ENCODE data around the gene SSBP4. TPM values are rescaled to one million over a fixed set of nuclear protein-coding genes. Genes with fewer than 3 reads are reported as not detected.

Gene SSBP4
- total and polyA plus RNA-seq, 2 experiments from 2014 or later = 44.4 to 52.0 TPM

DNA sequence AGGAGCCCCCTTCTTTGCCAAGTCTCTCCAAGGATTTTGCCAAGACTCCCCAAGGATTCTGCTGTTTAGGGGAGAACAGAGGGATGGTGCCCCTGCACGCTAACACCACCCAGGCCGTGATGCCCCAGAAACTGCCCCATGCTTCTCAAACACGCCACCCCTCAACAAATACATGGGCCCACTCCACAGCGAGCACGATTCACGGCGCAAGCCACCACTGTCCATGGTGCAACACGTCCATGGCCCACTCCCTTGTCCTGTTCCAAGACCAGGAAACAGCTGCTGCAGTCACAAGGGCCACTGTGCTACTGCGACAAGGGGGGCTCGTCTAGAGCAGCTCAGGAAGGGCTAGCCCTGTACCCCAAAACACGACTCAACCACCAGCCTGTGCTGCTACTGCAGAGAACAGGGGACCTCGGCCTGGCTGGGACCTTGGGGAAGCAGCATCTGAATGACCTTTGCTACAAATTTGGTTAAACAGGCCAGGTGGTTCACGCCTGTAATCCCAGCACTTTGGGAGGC is 55.2 kb downstream of the SSBP4 start:
- Mint-ChIP-seq H3K4me3 (no peak overlapping the region), H3K36me3 (ENCODE audit: low read depth) (no peaks in the 10 kb centered on the region; the same call in 2 of the 3 replicates), H3K4me1 (peaks cover 33% of the 10 kb centered on the region), H3K27me3 (ENCODE audit: insufficient read depth, low read depth, poor library complexity) (peaks cover 33% of the 10 kb centered on the region), H3K9me3 (no peaks in the 10 kb centered on the region), H3K27ac (no peak overlapping the region)
- TF ChIP-seq, protein P1, sequence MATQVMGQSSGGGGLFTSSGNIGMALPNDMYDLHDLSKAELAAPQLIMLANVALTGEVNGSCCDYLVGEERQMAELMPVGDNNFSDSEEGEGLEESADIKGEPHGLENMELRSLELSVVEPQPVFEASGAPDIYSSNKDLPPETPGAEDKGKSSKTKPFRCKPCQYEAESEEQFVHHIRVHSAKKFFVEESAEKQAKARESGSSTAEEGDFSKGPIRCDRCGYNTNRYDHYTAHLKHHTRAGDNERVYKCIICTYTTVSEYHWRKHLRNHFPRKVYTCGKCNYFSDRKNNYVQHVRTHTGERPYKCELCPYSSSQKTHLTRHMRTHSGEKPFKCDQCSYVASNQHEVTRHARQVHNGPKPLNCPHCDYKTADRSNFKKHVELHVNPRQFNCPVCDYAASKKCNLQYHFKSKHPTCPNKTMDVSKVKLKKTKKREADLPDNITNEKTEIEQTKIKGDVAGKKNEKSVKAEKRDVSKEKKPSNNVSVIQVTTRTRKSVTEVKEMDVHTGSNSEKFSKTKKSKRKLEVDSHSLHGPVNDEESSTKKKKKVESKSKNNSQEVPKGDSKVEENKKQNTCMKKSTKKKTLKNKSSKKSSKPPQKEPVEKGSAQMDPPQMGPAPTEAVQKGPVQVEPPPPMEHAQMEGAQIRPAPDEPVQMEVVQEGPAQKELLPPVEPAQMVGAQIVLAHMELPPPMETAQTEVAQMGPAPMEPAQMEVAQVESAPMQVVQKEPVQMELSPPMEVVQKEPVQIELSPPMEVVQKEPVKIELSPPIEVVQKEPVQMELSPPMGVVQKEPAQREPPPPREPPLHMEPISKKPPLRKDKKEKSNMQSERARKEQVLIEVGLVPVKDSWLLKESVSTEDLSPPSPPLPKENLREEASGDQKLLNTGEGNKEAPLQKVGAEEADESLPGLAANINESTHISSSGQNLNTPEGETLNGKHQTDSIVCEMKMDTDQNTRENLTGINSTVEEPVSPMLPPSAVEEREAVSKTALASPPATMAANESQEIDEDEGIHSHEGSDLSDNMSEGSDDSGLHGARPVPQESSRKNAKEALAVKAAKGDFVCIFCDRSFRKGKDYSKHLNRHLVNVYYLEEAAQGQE (IDR thresholded peaks at IDR 0.05; ENCODE audit: unreplicated experiment) = no peak
- TF ChIP-seq, protein P2, sequence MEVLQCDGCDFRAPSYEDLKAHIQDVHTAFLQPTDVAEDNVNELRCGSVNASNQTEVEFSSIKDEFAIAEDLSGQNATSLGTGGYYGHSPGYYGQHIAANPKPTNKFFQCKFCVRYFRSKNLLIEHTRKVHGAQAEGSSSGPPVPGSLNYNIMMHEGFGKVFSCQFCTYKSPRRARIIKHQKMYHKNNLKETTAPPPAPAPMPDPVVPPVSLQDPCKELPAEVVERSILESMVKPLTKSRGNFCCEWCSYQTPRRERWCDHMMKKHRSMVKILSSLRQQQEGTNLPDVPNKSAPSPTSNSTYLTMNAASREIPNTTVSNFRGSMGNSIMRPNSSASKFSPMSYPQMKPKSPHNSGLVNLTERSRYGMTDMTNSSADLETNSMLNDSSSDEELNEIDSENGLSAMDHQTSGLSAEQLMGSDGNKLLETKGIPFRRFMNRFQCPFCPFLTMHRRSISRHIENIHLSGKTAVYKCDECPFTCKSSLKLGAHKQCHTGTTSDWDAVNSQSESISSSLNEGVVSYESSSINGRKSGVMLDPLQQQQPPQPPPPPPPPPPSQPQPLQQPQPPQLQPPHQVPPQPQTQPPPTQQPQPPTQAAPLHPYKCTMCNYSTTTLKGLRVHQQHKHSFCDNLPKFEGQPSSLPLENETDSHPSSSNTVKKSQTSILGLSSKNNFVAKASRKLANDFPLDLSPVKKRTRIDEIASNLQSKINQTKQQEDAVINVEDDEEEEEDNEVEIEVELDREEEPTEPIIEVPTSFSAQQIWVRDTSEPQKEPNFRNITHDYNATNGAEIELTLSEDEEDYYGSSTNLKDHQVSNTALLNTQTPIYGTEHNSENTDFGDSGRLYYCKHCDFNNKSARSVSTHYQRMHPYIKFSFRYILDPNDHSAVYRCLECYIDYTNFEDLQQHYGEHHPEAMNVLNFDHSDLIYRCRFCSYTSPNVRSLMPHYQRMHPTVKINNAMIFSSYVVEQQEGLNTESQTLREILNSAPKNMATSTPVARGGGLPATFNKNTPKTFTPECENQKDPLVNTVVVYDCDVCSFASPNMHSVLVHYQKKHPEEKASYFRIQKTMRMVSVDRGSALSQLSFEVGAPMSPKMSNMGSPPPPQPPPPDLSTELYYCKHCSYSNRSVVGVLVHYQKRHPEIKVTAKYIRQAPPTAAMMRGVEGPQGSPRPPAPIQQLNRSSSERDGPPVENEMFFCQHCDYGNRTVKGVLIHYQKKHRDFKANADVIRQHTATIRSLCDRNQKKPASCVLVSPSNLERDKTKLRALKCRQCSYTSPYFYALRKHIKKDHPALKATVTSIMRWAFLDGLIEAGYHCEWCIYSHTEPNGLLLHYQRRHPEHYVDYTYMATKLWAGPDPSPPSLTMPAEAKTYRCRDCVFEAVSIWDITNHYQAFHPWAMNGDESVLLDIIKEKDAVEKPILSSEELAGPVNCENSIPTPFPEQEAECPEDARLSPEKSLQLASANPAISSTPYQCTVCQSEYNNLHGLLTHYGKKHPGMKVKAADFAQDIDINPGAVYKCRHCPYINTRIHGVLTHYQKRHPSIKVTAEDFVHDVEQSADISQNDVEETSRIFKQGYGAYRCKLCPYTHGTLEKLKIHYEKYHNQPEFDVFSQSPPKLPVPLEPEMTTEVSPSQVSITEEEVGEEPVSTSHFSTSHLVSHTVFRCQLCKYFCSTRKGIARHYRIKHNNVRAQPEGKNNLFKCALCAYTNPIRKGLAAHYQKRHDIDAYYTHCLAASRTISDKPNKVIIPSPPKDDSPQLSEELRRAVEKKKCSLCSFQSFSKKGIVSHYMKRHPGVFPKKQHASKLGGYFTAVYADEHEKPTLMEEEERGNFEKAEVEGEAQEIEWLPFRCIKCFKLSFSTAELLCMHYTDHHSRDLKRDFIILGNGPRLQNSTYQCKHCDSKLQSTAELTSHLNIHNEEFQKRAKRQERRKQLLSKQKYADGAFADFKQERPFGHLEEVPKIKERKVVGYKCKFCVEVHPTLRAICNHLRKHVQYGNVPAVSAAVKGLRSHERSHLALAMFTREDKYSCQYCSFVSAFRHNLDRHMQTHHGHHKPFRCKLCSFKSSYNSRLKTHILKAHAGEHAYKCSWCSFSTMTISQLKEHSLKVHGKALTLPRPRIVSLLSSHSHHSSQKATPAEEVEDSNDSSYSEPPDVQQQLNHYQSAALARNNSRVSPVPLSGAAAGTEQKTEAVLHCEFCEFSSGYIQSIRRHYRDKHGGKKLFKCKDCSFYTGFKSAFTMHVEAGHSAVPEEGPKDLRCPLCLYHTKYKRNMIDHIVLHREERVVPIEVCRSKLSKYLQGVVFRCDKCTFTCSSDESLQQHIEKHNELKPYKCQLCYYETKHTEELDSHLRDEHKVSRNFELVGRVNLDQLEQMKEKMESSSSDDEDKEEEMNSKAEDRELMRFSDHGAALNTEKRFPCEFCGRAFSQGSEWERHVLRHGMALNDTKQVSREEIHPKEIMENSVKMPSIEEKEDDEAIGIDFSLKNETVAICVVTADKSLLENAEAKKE (CRISPR knock-in tag; IDR thresholded peaks at IDR 0.05) = no peak
- TF ChIP-seq, protein P3, sequence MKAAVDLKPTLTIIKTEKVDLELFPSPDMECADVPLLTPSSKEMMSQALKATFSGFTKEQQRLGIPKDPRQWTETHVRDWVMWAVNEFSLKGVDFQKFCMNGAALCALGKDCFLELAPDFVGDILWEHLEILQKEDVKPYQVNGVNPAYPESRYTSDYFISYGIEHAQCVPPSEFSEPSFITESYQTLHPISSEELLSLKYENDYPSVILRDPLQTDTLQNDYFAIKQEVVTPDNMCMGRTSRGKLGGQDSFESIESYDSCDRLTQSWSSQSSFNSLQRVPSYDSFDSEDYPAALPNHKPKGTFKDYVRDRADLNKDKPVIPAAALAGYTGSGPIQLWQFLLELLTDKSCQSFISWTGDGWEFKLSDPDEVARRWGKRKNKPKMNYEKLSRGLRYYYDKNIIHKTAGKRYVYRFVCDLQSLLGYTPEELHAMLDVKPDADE (IDR thresholded peaks at IDR 0.05) = no peak
- TF ChIP-seq POLR2AphosphoS5 (IDR thresholded peaks at IDR 0.05; ENCODE audit: low read depth) (no peak), ZNF331 (CRISPR knock-in tag; IDR thresholded peaks at IDR 0.05; ENCODE audit: low read depth) (no peak), STAT1 (IDR thresholded peaks at IDR 0.05; ENCODE audit: unreplicated experiment) (no peak), EZH2phosphoT487 (IDR thresholded peaks at IDR 0.05; ENCODE audit: unreplicated experiment) (no peak), JUNB (IDR thresholded peaks at IDR 0.05; ENCODE audit: unreplicated experiment) (no peak), ZNF114 (CRISPR knock-in tag; IDR thresholded peaks at IDR 0.05) (no peak), NANOG (IDR thresholded peaks at IDR 0.05; ENCODE audit: borderline replicate concordance) (no peak), EZH2 (IDR thresholded peaks at IDR 0.05; ENCODE audit: low read depth, unreplicated experiment) (no peak), CREB1 (CRISPR knock-in tag; IDR thresholded peaks at IDR 0.05; ENCODE audit: low read depth) (no peak)
- TF ChIP-seq, protein P4, sequence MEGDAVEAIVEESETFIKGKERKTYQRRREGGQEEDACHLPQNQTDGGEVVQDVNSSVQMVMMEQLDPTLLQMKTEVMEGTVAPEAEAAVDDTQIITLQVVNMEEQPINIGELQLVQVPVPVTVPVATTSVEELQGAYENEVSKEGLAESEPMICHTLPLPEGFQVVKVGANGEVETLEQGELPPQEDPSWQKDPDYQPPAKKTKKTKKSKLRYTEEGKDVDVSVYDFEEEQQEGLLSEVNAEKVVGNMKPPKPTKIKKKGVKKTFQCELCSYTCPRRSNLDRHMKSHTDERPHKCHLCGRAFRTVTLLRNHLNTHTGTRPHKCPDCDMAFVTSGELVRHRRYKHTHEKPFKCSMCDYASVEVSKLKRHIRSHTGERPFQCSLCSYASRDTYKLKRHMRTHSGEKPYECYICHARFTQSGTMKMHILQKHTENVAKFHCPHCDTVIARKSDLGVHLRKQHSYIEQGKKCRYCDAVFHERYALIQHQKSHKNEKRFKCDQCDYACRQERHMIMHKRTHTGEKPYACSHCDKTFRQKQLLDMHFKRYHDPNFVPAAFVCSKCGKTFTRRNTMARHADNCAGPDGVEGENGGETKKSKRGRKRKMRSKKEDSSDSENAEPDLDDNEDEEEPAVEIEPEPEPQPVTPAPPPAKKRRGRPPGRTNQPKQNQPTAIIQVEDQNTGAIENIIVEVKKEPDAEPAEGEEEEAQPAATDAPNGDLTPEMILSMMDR (conservative IDR thresholded peaks at IDR 0.05; ENCODE audit: low read depth in 2 of 2) = no peak
- Histone ChIP-seq H3K4me1 (ENCODE audit: insufficient read depth) (peaks cover 5% of the 10 kb centered on the region), H3K27ac (ENCODE audit: low read depth) (no peak overlapping the region), H3F3A (replicated peaks; ENCODE audit: low read depth) (peaks cover 10% of the 10 kb centered on the region), H3K27me3 (ENCODE audit: insufficient read depth) (no peaks in the 10 kb centered on the region), H4K20me1 (replicated peaks; ENCODE audit: insufficient read depth) (peaks cover 4% of the 10 kb centered on the region; the same call in 1 of the 2 replicates), H2AFZ (no peak overlapping the region), H3K9me2 (ENCODE audit: insufficient read depth) (no peaks in the 10 kb centered on the region), H3K4me3 (no peak overlapping the region), H3K79me2 (replicated peaks; ENCODE audit: insufficient read depth) (peaks cover 16% of the 10 kb centered on the region), H3K4me2 (no peak overlapping the region), H3K36me3 (ENCODE audit: insufficient read depth) (no peaks in the 10 kb centered on the region)
- no peak for ATAC-seq
- DNase-seq (ENCODE audit: low spot score) = no peak
